HUES6 (cell line): Measurements from ENCODE around the gene ABCA7.

Experiments
- H3K27ac ChIP-seq: 2 replicates; pipeline ENCODE4 v1.7.0; 2013; ENCODE audit warnings: low read depth, mild to moderate bottlenecking, low read length, inconsistent platforms
- H3K27me3 ChIP-seq: 2 replicates; pipeline ENCODE4 v1.6.1; 2013; ENCODE audit warnings: low read length; ENCODE audit not compliant: control insufficient read depth, insufficient read depth
- H3K36me3 ChIP-seq: 2 replicates; pipeline ENCODE4 v1.6.1; 2013; ENCODE audit warnings: low read length; ENCODE audit not compliant: control insufficient read depth, insufficient read depth
- H3K4me1 ChIP-seq: 2 replicates; pipeline ENCODE4 v1.6.1; 2013; ENCODE audit warnings: low read length; ENCODE audit not compliant: control insufficient read depth, insufficient read depth
- H3K4me3 ChIP-seq: 2 replicates; pipeline ENCODE4 v1.5.1; 2013; ENCODE audit warnings: low read depth, low read length
- H3K9ac ChIP-seq: one replicate; pipeline ENCODE4 v1.6.1; 2013; ENCODE audit warnings: mild to moderate bottlenecking, low read length
- H3K9me3 ChIP-seq: 2 replicates; pipeline ENCODE4 v1.6.1; 2013; ENCODE audit warnings: low read depth, low read length; ENCODE audit not compliant: control insufficient read depth, insufficient read depth

Gene ABCA7

DNA sequence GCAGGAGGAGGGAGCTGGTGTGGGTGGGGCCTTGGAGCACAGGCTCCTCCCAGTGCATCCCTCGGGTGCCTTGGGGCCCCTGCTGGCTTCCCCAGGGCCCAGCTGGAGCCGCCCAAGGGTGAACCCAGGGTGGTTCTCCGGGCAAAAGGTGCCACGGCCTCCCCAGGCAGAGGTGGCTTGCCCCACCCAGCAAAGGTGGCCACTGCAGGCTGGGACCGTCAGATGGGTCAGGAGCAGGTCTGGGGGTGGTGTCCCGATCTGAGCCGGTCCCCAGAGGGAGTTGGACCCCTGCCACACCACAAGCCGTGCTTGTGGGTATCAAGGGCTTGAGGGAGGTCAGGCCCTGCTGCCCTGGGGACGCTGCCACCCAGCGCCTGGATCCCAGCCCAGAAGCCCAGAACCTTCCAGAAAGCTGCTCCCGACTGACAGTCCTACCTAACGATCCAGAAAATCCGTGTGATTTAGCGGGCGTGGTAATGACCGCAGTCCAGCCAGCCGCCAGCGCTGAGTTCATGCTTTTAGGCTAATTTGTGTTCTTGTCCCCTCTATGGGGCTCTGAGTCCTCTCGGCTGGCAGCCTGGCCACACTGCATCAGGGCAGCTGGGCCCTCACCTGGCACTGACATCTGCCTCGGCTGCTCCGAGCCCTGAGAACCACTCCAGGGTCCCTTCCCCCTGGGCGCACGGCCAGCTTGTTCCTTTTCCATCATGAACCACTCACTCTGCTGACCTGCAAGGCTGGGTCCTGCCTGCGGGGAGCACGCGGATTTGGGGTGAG is 44.7 kb upstream of the ABCA7 start:
- no peak overlapping the region for H3K27ac ChIP-seq
- H3K4me1 ChIP-seq = peaks cover 18% of the 10 kb centered on the region
- peaks cover 45% of the 10 kb centered on the region for H3K27me3 ChIP-seq
- H3K9me3 ChIP-seq = no peaks in the 10 kb centered on the region
- H3K4me3 ChIP-seq = no peak overlapping the region
- H3K9ac ChIP-seq = no peak overlapping the region
- H3K36me3 ChIP-seq = peaks cover 18% of the 10 kb centered on the region

DNA sequence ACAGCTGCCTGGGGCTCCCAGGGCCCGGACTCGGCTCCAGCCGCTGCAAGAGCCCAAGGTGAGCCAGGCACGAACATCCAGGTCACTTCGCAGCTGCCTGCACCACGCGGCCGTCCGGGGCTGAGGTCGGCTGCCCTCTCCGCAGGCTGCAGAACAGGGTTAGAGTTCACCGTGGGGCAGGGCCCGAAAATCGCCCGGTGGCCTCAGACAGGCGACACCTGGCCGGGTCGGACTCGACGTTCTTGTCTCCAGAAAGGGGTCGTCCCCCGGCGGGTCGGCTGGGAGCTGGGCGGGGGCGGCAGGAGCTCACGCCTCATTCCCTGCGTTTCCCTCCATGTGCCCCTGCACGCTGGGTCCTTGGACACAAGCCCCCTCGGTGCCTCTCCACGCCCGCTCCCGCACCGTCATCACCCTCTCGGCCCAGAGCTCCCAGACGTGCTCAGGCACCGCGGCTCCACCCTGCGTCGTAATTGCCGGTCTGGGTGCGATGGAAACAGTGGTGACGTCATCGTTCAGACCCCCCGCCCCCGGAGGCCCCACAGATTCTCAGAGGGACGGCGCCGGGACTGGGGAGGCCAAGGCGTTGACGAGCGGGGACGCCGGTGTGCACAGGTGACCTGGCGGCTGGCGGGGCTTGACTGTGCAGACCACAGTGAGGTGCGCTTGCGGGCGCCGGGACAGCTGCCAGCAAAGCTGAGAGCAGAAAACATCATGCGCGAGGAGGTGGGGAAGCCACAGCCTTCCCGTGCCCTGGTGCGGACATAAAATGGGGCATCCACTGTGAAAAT is 43.7 kb upstream of the ABCA7 start:
- Histone ChIP-seq H3K27ac (no peak overlapping the region), H3K36me3 (peaks cover 10% of the 10 kb centered on the region), H3K9me3 (no peaks in the 10 kb centered on the region), H3K4me3 (peak overlapping the region; percentile 22; the same call in 1 of the 2 replicates), H3K27me3 (peaks cover 53% of the 10 kb centered on the region), H3K4me1 (peaks cover 9% of the 10 kb centered on the region), H3K9ac (no peak overlapping the region)

DNA sequence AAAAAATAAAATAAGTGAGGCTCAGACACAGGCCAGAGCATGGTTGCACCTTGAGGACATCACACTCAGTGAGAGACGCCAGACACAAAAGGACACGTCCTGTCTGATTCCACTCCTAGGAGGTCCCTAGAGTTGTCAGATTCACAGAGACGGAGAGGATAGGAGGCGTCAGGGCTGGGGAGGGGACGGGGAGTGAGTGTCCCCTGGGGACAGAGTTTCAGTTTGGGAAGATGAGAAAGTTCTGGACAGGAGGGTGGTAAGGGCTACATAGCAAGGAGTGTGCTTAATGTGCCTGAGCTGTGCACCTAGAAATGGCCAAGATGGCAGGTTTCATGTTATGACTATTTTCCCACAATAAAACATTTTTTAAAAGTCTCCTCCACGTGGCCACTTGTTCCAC is 41.8 kb upstream of the ABCA7 start:
- H3K27ac ChIP-seq = no peak overlapping the region
- H3K36me3 ChIP-seq = peaks cover 7% of the 10 kb centered on the region
- peaks cover 9% of the 10 kb centered on the region for H3K4me1 ChIP-seq
- no peaks in the 10 kb centered on the region for H3K9me3 ChIP-seq
- no peak overlapping the region for H3K9ac ChIP-seq
- no peak overlapping the region for H3K4me3 ChIP-seq
- peaks cover 62% of the 10 kb centered on the region for H3K27me3 ChIP-seq

DNA sequence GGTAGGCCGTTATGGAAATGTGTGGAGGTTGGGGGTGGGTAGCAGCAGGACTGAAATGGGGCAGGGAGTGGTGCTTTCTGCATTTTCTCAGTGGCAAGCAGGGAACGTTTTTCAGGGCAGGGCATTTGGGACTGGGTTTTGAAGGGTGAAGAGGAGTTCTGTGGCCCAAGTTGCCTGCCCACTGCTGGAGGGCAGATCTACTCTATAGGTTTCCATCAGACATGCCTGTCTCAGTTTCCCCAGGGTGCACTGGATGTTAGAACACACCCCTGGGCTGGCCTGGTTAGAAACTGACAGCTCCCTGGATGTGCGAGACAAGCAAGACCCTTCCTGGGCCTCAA is 40.6 kb upstream of the ABCA7 start:
- Histone ChIP-seq H3K36me3 (no peaks in the 10 kb centered on the region; the same call in 1 of the 2 replicates), H3K9me3 (no peaks in the 10 kb centered on the region), H3K4me3 (no peak overlapping the region), H3K4me1 (peaks cover 9% of the 10 kb centered on the region), H3K27ac (no peak overlapping the region), H3K27me3 (peaks cover 68% of the 10 kb centered on the region), H3K9ac (no peak overlapping the region)

DNA sequence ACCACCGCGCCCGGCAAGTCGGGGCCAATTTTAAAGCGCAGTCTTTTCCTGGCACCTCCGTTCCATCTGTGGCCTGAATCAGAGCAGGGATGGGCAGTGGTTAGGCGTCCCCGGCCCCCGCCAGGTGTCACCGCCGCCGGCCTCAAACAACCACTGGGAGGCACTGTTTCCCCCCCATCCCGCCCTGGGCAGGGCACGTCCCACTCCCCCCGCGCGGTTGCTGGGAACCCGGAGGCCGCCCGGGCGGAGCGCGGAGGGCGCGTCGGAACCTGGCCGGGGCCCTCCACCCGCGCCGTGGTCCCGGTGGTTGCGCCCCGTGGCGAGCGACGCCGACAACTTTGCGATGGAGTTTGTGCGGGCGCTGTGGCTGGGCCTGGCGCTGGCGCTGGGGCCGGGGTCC is 39.8 kb upstream of the ABCA7 start, which contains the start of gene GRIN3B:
TSS of gene GRIN3B (plus strand) at position 325 of the 400 bp plus-strand sequence. CDS start at position 344, 19 bp downstream.
- peak within 1 kb of the TSS; percentile 67 for H3K4me3 ChIP-seq
- H3K36me3 ChIP-seq = no peaks in the 10 kb centered on the region; the same call in 1 of the 2 replicates
- no peak within 1 kb of the TSS for H3K9ac ChIP-seq
- H3K4me1 ChIP-seq = peaks cover 9% of the 10 kb centered on the region
- H3K27me3 ChIP-seq = peaks cover 68% of the 10 kb centered on the region
- H3K9me3 ChIP-seq = no peaks in the 10 kb centered on the region
- no peak within 1 kb of the TSS for H3K27ac ChIP-seq

DNA sequence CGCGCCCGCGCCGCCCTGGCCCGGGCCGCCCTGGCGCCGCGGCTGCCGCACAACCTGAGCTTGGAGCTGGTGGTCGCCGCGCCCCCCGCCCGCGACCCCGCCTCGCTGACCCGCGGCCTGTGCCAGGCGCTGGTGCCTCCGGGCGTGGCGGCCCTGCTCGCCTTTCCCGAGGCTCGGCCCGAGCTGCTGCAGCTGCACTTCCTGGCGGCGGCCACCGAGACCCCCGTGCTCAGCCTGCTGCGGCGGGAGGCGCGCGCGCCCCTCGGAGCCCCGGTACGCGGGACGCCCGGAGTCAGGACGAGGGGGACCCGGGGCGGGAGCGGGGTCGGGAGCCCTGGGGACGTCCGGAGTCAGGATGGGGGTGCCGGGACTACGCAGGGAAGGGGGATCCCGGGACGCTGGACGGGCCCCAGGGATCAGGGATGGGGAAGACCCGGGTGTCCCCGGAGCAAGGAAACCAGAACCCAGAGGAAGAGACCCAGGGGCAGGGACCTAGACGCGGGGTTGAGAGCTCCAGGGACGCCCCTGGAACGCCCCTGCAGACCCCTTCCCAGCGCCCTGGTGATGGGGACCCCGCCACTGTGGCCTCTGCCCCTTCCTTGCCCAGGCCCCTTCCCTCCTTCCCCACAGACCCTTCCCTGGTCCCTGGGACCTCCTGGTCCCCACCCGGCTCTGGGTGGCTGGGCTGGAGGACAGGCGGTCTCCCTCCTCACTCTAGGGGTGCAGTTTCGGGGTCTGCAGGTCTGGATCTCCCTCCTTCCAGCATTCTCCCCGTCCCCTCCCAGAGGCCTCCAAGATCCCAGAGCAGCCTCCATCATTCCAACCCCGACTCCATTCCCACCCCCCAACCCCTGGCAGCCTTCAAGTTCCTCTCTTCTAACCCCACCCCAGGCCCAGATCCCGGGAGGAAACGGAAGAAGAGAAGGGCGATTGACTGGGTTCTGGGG is 39.0 kb upstream of the ABCA7 start:
- Histone ChIP-seq H3K36me3 (no peaks in the 10 kb centered on the region), H3K9me3 (no peaks in the 10 kb centered on the region), H3K9ac (no peak overlapping the region), H3K27ac (no peak overlapping the region), H3K27me3 (peaks cover 64% of the 10 kb centered on the region), H3K4me1 (peaks cover 8% of the 10 kb centered on the region), H3K4me3 (peak overlapping the region; percentile 60)

DNA sequence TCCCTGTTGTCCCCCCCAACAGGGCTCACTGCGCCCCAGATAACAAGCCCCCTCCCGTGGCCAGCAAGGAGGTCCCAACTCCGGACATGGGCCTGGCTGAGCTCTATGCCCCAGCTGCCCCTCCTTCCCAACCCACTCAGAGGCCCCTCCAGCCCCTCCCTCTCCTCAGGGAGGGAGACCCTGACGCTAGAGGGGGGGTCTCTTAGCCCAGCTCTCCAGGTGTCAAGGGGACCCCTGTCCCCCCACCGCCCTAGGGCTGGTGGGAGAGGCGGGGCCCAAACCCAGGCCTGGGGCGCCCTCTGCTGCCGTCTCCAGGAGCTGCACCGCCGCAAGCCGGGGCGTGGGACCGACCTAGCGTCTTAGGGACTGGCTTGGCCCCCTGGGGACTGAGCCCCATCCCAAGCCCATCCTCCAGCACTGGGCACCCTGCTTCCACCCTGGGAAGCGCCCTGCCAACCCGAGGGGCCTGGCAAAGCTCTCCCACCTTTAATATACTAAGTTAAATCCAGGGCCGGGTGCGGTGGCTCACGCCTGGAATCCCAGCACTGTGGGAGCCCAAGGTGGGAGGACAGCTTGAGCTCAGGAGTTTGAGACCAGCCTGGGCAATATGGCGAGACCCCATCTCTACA is 38.3 kb upstream of the ABCA7 start:
- no peaks in the 10 kb centered on the region for H3K9me3 ChIP-seq
- peaks cover 56% of the 10 kb centered on the region for H3K27me3 ChIP-seq
- H3K36me3 ChIP-seq = no peaks in the 10 kb centered on the region
- peak overlapping the region; percentile 60 for H3K4me3 ChIP-seq
- H3K27ac ChIP-seq = no peak overlapping the region
- no peak overlapping the region for H3K9ac ChIP-seq
- H3K4me1 ChIP-seq = 0 out of 2 replicates have a peak, but pooled peaks cover under 1% of the 10 kb centered on the region

DNA sequence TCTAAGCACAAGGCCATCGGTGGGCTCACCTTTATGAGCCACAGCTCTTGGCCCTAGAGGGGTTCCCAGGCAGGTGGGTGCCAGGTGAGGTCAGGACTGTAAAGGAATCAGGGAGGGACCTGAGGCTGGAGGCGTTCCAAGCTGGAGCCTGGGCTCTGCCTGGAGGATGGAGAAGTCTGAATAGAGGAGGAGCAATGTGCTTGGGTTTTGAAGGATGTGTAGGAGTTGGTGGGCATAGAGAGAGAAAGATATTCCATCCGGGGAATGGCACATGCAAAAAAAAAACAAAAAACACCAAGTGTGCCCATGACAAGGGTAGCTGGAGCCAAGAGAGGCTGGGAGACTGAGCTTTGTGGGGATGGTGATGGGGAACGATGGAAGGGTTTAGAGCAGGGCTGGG is 37.3 kb upstream of the ABCA7 start:
- Histone ChIP-seq H3K27ac (no peak overlapping the region), H3K4me1 (no peaks in the 10 kb centered on the region), H3K9ac (no peak overlapping the region), H3K4me3 (no peak overlapping the region), H3K27me3 (peaks cover 48% of the 10 kb centered on the region), H3K9me3 (no peaks in the 10 kb centered on the region), H3K36me3 (no peaks in the 10 kb centered on the region)

DNA sequence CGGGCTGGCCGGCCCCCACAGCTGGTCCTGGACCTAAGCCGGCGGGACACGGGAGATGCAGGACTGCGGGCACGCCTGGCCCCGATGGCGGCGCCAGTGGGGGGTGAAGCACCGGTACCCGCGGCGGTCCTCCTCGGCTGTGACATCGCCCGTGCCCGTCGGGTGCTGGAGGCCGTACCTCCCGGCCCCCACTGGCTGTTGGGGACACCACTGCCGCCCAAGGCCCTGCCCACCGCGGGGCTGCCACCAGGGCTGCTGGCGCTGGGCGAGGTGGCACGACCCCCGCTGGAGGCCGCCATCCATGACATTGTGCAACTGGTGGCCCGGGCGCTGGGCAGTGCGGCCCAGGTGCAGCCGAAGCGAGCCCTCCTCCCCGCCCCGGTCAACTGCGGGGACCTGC is 36.6 kb upstream of the ABCA7 start:
- H3K27ac ChIP-seq = no peak overlapping the region
- no peak overlapping the region for H3K9ac ChIP-seq
- peaks cover 41% of the 10 kb centered on the region for H3K27me3 ChIP-seq
- H3K4me3 ChIP-seq = no peak overlapping the region
- H3K9me3 ChIP-seq = no peaks in the 10 kb centered on the region
- no peaks in the 10 kb centered on the region for H3K4me1 ChIP-seq
- H3K36me3 ChIP-seq = peaks cover under 1% of the 10 kb centered on the region; the same call in 1 of the 2 replicates

DNA sequence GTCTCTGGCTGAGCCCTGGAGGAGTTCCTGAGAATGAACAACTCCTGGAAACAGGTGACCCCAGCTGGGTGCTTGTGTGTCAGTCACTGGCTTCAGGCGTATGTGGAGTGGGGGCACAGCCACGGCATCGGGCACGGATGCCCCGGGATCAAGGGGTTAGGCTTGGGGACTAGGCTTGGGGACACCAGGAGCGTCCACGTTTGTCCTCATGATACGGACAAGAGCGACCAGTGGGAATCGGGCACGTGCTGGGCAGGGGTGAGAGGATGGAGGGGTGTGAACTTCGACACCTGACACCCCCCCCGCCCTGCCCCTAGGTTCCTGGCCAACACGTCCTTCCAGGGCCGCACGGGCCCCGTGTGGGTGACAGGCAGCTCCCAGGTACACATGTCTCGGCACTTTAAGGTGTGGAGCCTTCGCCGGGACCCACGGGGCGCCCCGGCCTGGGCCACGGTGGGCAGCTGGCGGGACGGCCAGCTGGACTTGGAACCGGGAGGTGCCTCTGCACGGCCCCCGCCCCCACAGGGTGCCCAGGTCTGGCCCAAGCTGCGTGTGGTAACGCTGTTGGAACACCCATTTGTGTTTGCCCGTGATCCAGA is 35.6 kb upstream of the ABCA7 start:
- H3K36me3 ChIP-seq = peaks cover 6% of the 10 kb centered on the region
- no peaks in the 10 kb centered on the region for H3K9me3 ChIP-seq
- no peak overlapping the region for H3K4me3 ChIP-seq
- peaks cover 31% of the 10 kb centered on the region for H3K27me3 ChIP-seq
- no peaks in the 10 kb centered on the region for H3K4me1 ChIP-seq
- H3K27ac ChIP-seq = no peak overlapping the region
- no peak overlapping the region for H3K9ac ChIP-seq
